Measurements from ENCODE around the gene ZNF549. TPM values are rescaled to one million over a fixed set of nuclear protein-coding genes. Genes with fewer than 3 reads are reported as not detected.

Gene ZNF549
- total RNA-seq, 1 experiment from 2014 or later, result not detected

GRCh38 chr19:57578487-57579205, 51.5 kb downstream of the ZNF549 start, which contains the start of gene ZNF416 (continued):
- 0 out of 6 replicates have a peak, but pooled peaks of 2 of the 3 experiments have one; percentile 9 to 12 for TF ChIP-seq CTCF (IDR thresholded peaks at IDR 0.05 in 2 of 3, conservative IDR thresholded peaks at IDR 0.05 in 1 of 3; ENCODE audit: borderline replicate concordance in 1 of 3, insufficient read depth in 1 of 3, low read depth in 2 of 3, low read length in 2 of 3)

GRCh38 chr19:57583104-57583520, 56.0 kb downstream of the ZNF549 start:
- no peak overlapping the region for H3K4me3 ChIP-seq (replicated peaks in 1 of 2; ENCODE audit: low read depth in 1 of 2, low read length in 2 of 2)
- H2AFZ ChIP-seq (ENCODE audit: low read depth, low read length, poor library complexity, severe bottlenecking), result no peak overlapping the region
- RAD21 ChIA-PET (ENCODE audit: low non-redundant PET in 1 of 2, low total read pairs in 2 of 2, uncharacterized antibody in 2 of 2, unreplicated experiment in 2 of 2), result no interaction called here
- H3K9me2 ChIP-seq (ENCODE audit: insufficient read depth), result no peaks in the 10 kb centered on the region
- intact Hi-C loops (cut with micrococcal nuclease), result no loop called here
- peaks cover under 1 to 10% of the 10 kb centered on the region in 2 experiments; a peak in 3 of 4 replicates for H3K4me1 ChIP-seq (ENCODE audit: control insufficient read depth in 1 of 2, insufficient read depth in 2 of 2, low read length in 2 of 2)
- TF ChIP-seq TCF7L2 (IDR thresholded peaks at IDR 0.05; ENCODE audit: borderline replicate concordance, extremely low read depth, insufficient read depth, insufficient read length) (no peak), EZH2 (IDR thresholded peaks at IDR 0.05) (no peak), REST (IDR thresholded peaks at IDR 0.05; ENCODE audit: low read depth) (no peak), ZBTB33 (IDR thresholded peaks at IDR 0.05; ENCODE audit: extremely low read depth, insufficient replicate concordance, low read length) (no peak), POLR2A (IDR thresholded peaks at IDR 0.05; ENCODE audit: borderline replicate concordance, extremely low read depth, insufficient read depth, insufficient read length) (no peak), EZH2phosphoT487 (IDR thresholded peaks at IDR 0.05; ENCODE audit: borderline replicate concordance) (no peak), SRF (IDR thresholded peaks at IDR 0.05; ENCODE audit: low read depth) (no peak)
- POLR2A ChIA-PET, result no interaction called here
- H3K36me3 ChIP-seq (ENCODE audit: control insufficient read depth in 1 of 2, insufficient read depth in 2 of 2, low read length in 2 of 2), result no peaks in the 10 kb centered on the region
- no peak for ATAC-seq
- H3K27ac ChIP-seq (ENCODE audit: low read depth, low read length), result no peak overlapping the region
- no peak overlapping the region for H3K4me2 ChIP-seq (ENCODE audit: low read length)
- DNase-seq (ENCODE audit: low read depth, low spot score), result no peak
- no TSS peak for BruUV-seq (replicated peaks)
- H3K27me3 ChIP-seq (ENCODE audit: insufficient read depth, low read length), result no peaks in the 10 kb centered on the region
- peaks cover 2% of the 10 kb centered on the region; the same call in 1 of the 2 replicates for H3K79me2 ChIP-seq (ENCODE audit: insufficient read depth, low read length)
- no peak overlapping the region for H3K9ac ChIP-seq (ENCODE audit: low read length)
- H4K20me1 ChIP-seq (ENCODE audit: insufficient read depth), result no peaks in the 10 kb centered on the region
- H3K9me3 ChIP-seq (ENCODE audit: control insufficient read depth in 1 of 2, insufficient read depth in 1 of 2, low read depth in 1 of 2, low read length in 2 of 2), result peaks cover 0 to 12% of the 10 kb centered on the region in 2 experiments; a peak in 2 of 4 replicates
- CTCF ChIA-PET, result no interaction called here
